WTC11 (cell line): ENCODE data around the gene PRPF40A. TPM values are rescaled to one million over a fixed set of nuclear protein-coding genes. Genes with fewer than 3 reads are reported as not detected.
"Not testable (repeated sequence)": the region's sequence is repeated elsewhere in the genome, so short reads cannot be mapped to it uniquely, and the experiment has no call there.

ENCODE experiments used
- ATAC-seq: fragments of 200-7000 bp; cut with Tn5 transposase; 2 replicates; pipeline ENCODE4 v1.10.0; 2021; ENCODE audit warnings: mild to moderate bottlenecking, moderate library complexity
- CTCF ChIA-PET: fragments of 300-600 bp; sonication (Branson Sonifier 250); formaldehyde crosslinking; loops from one replicate; lab custom pipeline; 2021; ENCODE audit warnings: antibody characterized with exemption; lab: Charles Lee
- POLR2A ChIA-PET: fragments of 350-600 bp; sonication (Branson Sonifier 250); formaldehyde crosslinking; loops from one replicate; lab custom pipeline; 2021; ENCODE audit warnings: antibody characterized with exemption; lab: Charles Lee
- DNase-seq: peaks from one replicate; pipeline ENCODE4 v3.0.0; 2021; ENCODE audit warnings: low spot score
- H3K27ac Mint-ChIP-seq: 2 replicates; pipeline ENCODE4 v1.8.0; 2021; ENCODE audit warnings: mixed read lengths
- H3K27me3 Mint-ChIP-seq: 2 replicates; pipeline ENCODE4 v1.8.0; 2021; ENCODE audit warnings: low read depth, mild to moderate bottlenecking, moderate library complexity, mixed read lengths
- H3K36me3 Mint-ChIP-seq: 2 replicates; pipeline ENCODE4 v1.8.0; 2021; ENCODE audit warnings: mixed read lengths
- H3K4me1 Mint-ChIP-seq: 2 replicates; pipeline ENCODE4 v1.8.0; 2022; ENCODE audit warnings: mixed read lengths
- H3K4me3 Mint-ChIP-seq: 2 replicates; pipeline ENCODE4 v1.8.0; 2021; ENCODE audit warnings: mild to moderate bottlenecking, moderate library complexity, mixed read lengths
- H3K9me3 Mint-ChIP-seq: 2 replicates; pipeline ENCODE4 v1.8.0; 2021; ENCODE audit warnings: mixed read lengths
- ARID4B ChIP-seq: sonication (generic); formaldehyde crosslinking; IDR thresholded peaks from 2 replicates; pipeline ENCODE4 v1.8.0; 2023; ENCODE audit warnings: missing genetic modification reagents, mild to moderate bottlenecking, borderline replicate concordance
- E2F1 ChIP-seq: sonication (generic); formaldehyde crosslinking; IDR thresholded peaks from 2 replicates; pipeline ENCODE4 v1.8.0; 2022; ENCODE audit warnings: mild to moderate bottlenecking, missing genetic modification reagents
- EMX1 ChIP-seq: fragments of 250-450 bp; sonication (Bioruptor Pico); IDR thresholded peaks from 2 replicates; pipeline ENCODE4 v1.8.0; 2021; ENCODE audit warnings: mild to moderate bottlenecking
- HMGXB4 ChIP-seq: sonication (generic); formaldehyde crosslinking; IDR thresholded peaks from 2 replicates; pipeline ENCODE4 v1.8.1; 2023; ENCODE audit warnings: mild to moderate bottlenecking, moderate library complexity, missing genetic modification reagents
- MLX ChIP-seq: sonication (generic); formaldehyde crosslinking; IDR thresholded peaks from 2 replicates; pipeline ENCODE4 v1.8.1; 2023; ENCODE audit warnings: mild to moderate bottlenecking, missing genetic modification reagents, moderate library complexity
- NFE2L1 ChIP-seq: sonication (generic); formaldehyde crosslinking; IDR thresholded peaks from 2 replicates; pipeline ENCODE4 v1.8.1; 2023; ENCODE audit warnings: missing genetic modification reagents
- PRDM15 ChIP-seq: sonication (generic); formaldehyde crosslinking; IDR thresholded peaks from 2 replicates; pipeline ENCODE4 v1.8.0; 2022; ENCODE audit warnings: missing genetic modification reagents
- PRRX2 ChIP-seq: fragments of 250-450 bp; sonication (Bioruptor Pico); IDR thresholded peaks from 2 replicates; pipeline ENCODE4 v1.8.0; 2021; ENCODE audit warnings: mild to moderate bottlenecking
- STAT6 ChIP-seq: sonication (generic); formaldehyde crosslinking; conservative IDR thresholded peaks from 2 replicates; pipeline ENCODE4 v1.8.1; 2023; ENCODE audit warnings: mild to moderate bottlenecking, low read depth, missing genetic modification reagents, moderate library complexity
- TEAD1 ChIP-seq: sonication (generic); formaldehyde crosslinking; IDR thresholded peaks from 2 replicates; pipeline ENCODE4 v1.8.0; 2022; ENCODE audit warnings: mild to moderate bottlenecking, missing genetic modification reagents
- ZBTB21 ChIP-seq: sonication (generic); formaldehyde crosslinking; IDR thresholded peaks from 2 replicates; pipeline ENCODE4 v1.8.1; 2023; ENCODE audit warnings: mild to moderate bottlenecking, missing genetic modification reagents, borderline replicate concordance
- ZNF232 ChIP-seq: sonication (generic); formaldehyde crosslinking; IDR thresholded peaks from 2 replicates; pipeline ENCODE4 v1.8.0; 2022; ENCODE audit warnings: mild to moderate bottlenecking, missing genetic modification reagents
- total RNA-seq: library from RNA; stranded (reverse); gene quantifications from 3 replicates; pipeline ENCODE4 v1.2.3, GENCODE V29; 2021

The PRPF40A gene
- total RNA-seq, 1 experiment from 2014 or later, result 189 TPM

GRCh38 chr2:152738438-152738837, 21.2 kb upstream of the PRPF40A start (continued):
- TF ChIP-seq HMGXB4, result no peak
- TF ChIP-seq STAT6 (CRISPR knock-in tag), result no peak
- no peak for TF ChIP-seq ZBTB21
- TF ChIP-seq, all 79 proteins: peak for 0

- H3K36me3 Mint-ChIP-seq, result peaks cover 54% of the 10 kb centered on the region
- CTCF ChIA-PET, DNase-seq, ATAC-seq, H3K4me1 Mint-ChIP-seq, POLR2A ChIA-PET, H3K27ac Mint-ChIP-seq, H3K4me3 Mint-ChIP-seq, H3K27me3 Mint-ChIP-seq: not testable (repeated sequence)
- peaks cover 25% of the 10 kb centered on the region for H3K9me3 Mint-ChIP-seq
Observed at GRCh38 chr2:152737509-152737908, 20.2 kb upstream of the PRPF40A start.

- ChIA-PET POLR2A (no interaction called here), CTCF (interaction anchor here (2.3 kb wide), 1 partner anchor 12 kb away, joined by 8 read pairs; no protein-coding TSS in a partner anchor)
- no peak overlapping the region for H3K4me3 Mint-ChIP-seq
- ATAC-seq, result no peak
- no peak for DNase-seq
- TF ChIP-seq ZNF232 (CRISPR knock-in tag) (no peak), TEAD1 (CRISPR knock-in tag) (no peak), E2F1 (CRISPR knock-in tag) (no peak)
- no peaks in the 10 kb centered on the region for H3K9me3 Mint-ChIP-seq
- H3K27ac Mint-ChIP-seq, result no peak overlapping the region
- H3K27me3 Mint-ChIP-seq, result no peaks in the 10 kb centered on the region
- H3K36me3 Mint-ChIP-seq, result peaks cover 9% of the 10 kb centered on the region
- no peaks in the 10 kb centered on the region for H3K4me1 Mint-ChIP-seq
Observed at GRCh38 chr2:152730591-152731333, 13.5 kb upstream of the PRPF40A start.

GRCh38 chr2:152729844-152730243, 12.6 kb upstream of the PRPF40A start:
- no peak overlapping the region for H3K4me3 Mint-ChIP-seq
- ATAC-seq (no peak), DNase-seq (no peak)
- H3K27me3 Mint-ChIP-seq, result no peaks in the 10 kb centered on the region
- no peaks in the 10 kb centered on the region for H3K9me3 Mint-ChIP-seq
- ChIA-PET CTCF (interaction anchor here (2.3 kb wide), 1 partner anchor 13 kb away, joined by 8 read pairs; no protein-coding TSS in a partner anchor), POLR2A (no interaction called here)
- H3K27ac Mint-ChIP-seq, result no peak overlapping the region
- peaks cover 3% of the 10 kb centered on the region for H3K36me3 Mint-ChIP-seq
- H3K4me1 Mint-ChIP-seq, result no peaks in the 10 kb centered on the region
- TF ChIP-seq ARID4B (CRISPR knock-in tag) (no peak), EMX1 (CRISPR knock-in tag) (no peak), NFE2L1 (no peak), PRDM15 (CRISPR knock-in tag) (no peak), MLX (no peak), PRRX2 (CRISPR knock-in tag) (no peak)
